Measurements from ENCODE around the gene E4F1.
"Not testable (repeated sequence)": the region's sequence is repeated elsewhere in the genome, so short reads cannot be mapped to it uniquely, and the experiment has no call there.

The E4F1 gene

GRCh38 chr16:2231016-2231931 lies 7.9 kb downstream of the E4F1 start:
- no peak for DNase-seq

DNA sequence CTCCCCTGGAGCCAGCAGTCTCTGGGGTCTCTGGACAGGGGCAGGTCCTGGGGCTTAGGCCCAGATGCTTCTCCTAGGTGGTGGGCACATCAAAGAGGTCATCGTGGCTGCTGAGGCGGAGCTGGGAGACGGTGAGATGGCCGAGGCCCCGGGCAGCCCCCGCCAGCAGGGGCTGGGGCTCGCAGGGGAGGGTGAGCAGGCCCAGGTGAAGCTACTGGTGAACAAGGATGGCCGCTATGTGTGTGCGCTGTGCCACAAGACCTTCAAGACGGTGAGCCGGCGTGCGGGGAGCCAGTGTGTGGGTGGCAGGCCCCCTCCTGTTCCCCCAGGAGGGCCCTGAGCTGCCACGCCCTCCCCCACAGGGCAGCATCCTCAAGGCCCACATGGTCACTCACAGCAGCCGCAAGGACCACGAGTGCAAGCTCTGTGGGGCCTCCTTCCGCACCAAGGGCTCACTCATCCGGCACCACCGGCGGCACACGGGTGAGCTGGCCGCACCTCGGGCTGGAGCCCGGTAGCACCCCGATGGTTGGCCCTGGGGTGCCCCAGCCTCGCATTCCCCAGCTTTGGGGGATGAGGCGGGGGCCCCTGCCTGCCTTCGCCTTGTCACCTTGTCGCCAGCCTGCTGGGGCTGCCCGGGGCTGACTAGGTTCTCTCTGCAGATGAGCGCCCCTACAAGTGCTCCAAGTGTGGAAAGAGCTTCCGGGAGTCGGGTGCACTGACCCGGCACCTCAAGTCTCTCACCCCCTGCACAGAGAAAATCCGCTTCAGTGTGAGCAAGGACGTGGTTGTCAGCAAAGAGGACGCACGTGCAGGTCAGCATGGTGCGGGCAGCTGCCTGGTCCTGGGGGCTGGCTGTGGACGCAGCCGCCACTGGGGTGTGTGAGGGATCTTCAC lies 9.0 kb downstream of the E4F1 start:
- no peak for DNase-seq

DNA sequence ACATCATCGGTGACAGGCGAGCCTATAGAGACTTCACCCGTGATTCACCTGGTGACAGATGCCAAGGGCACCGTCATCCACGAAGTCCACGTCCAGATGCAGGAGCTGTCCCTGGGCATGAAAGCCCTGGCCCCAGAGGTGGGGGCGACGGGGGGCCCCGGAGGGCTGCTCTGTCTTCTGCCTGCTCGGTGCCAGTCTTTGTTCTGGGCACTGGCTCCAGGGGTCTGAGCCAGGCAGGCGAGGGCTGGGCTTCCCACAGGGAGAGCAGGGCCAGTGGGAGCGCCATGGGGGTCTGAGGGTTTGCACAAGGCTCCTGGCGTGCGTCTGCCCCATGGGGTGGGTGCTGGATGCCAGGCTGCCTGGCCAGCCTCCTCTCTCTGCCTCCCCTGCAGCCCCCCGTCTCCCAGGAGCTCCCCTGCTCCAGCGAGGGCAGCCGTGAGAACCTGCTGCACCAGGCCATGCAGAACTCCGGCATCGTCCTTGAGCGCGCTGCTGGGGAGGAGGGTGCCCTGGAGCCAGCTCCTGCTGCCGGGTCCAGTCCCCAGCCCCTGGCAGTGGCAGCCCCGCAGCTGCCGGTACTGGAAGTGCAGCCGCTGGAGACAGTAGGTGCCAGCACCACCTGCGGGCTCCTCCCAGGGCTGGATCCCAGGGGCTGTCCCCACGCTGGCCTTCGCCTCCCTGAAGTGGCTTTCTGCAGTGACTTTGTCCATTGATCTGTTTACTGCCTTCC lies 9.8 kb downstream of the E4F1 start:
- no peak for DNase-seq

- no peak for DNase-seq
Observed at GRCh38 chr16:2233872-2234812, 10.8 kb downstream of the E4F1 start.

- DNase-seq = no peak
Observed at GRCh38 chr16:2234813-2235170, 11.4 kb downstream of the E4F1 start.

GRCh38 chr16:2235234-2235651 lies 11.9 kb downstream of the E4F1 start:
- DNase-seq = no peak

- no peak for DNase-seq
Observed at GRCh38 chr16:2235695-2236336, 12.4 kb downstream of the E4F1 start.

GRCh38 chr16:2236337-2237101 lies 13.1 kb downstream of the E4F1 start, which contains the start of gene DNASE1L2:
Gene DNASE1L2, plus strand, starts transcription at chr16:2236444. Its CDS starts 373 bp downstream, at chr16:2236817.
- peak; percentile 51 for DNase-seq

- no peak for DNase-seq
Observed at GRCh38 chr16:2237102-2237482, 13.7 kb downstream of the E4F1 start.

DNA sequence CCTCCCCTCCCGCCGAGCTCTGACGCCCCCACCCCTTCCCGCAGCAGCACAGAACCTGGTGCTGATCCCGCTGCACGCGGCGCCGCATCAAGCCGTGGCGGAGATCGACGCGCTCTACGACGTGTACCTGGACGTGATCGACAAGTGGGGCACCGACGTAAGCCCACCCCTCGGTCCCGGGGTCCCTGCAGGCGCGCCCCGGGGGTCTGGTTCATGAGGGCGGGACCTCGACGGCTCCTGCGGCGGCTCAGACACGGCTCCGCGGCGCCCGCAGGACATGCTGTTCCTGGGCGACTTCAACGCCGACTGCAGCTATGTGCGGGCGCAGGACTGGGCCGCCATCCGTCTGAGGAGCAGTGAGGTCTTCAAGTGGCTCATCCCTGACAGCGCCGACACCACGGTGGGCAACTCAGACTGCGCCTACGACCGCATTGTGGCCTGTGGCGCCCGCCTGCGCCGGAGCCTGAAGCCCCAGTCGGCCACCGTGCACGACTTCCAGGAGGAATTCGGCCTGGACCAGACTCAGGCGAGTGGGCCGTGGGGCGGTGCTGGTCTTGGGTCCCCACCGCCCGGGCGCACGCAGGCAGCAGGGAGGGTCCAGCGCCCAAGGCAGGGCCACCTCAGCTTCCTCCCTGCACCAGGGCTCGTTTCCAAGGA lies 14.2 kb downstream of the E4F1 start:
- DNase-seq = peak; percentile 42

DNA sequence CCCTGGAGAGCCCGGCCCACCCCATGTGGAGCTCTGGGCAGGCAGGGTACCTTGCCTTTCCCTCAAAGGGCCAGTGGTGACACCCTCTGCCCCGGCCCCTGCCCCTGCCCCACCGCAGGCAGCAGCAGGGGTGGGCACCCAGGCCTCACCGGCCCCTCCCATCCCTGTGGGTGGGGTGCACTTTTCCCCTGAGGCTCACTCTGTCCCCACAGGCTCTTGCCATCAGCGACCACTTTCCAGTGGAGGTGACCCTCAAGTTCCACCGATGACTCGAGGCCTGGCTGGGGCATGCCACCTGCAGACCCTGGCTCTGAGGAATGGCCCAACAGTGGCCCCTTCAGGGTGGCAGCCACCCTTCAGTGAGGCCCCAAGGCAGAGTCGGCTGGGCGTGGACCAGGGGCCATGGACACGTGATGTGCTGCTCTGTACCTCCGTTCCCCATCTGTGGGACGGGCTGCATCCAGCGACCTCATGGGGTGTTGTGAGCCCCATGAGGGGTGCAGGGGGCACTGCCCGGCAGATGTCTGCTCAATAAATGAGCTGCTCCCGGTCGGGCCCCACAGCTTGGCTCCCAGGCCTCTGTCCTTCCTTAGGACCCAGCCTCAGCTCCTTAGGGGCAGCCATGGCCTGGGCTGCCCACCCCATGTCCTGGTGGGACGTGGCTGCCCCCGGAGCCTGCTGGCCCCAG lies 14.9 kb downstream of the E4F1 start:
- peak; percentile 25 for DNase-seq

DNA sequence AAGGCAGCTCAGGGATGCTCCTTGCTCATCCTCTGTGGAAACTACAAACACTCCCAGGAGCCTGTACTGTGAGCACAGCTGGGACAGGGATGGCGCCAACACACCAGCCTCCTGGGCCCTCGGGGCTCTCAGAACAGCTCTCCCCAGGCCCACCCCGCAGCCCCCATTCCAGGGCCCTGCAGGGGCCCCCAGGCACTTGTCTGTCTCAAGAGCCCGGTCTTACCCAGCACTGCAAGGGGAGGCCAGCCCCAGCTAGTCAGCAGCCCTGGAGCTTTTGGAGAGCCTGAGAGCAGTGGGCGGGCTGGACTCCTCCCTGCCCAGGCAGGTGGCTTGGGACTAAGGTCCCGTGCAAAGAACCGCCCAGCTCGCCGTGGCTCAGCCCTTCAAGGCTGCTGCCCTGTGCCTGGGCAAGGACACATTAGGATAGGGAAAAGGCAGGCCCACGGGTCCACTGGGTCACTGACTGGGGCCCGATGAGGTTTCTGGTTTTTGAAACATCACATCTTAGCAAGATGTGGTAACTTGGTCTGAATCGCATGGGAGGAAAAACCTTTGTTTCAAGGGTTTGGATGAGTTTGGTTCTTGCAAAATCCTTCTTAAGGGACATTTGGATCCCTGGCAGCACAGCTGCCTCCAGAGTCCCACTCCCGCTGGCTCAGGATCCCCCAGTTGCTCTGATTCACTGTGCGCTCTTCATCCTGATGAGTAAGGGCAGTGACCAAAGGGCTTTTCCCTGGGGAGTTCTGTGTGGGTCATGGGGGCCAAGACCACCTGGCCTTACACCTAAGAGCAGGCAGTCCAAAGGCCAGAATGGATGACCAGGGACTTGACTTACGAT lies 15.7 kb downstream of the E4F1 start:
- no peak for DNase-seq

DNA sequence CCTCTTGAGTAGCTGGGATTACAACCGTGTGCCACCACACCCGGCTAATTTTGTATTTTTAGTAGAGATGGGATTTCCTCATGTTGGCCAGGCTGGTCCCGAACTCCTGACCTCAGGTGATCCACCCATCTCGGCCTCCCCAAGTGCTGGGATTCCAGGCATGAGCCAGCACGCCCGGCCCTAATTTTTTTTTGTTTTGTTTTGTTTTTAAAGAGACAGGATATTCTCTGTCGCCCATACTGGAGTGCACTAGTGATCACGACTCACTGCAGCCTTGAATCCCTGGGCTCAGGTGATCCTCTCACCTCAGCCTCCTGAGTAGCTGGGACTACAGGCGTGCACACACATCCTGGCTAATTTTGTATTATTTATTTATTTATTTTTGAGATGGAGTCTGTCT lies 16.9 kb downstream of the E4F1 start:
- not testable (repeated sequence) for DNase-seq

GRCh38 chr16:2242598-2242997 lies 19.2 kb downstream of the E4F1 start:
- DNase-seq = no peak

GRCh38 chr16:2243031-2243528 lies 19.7 kb downstream of the E4F1 start:
- peak; percentile 31 for DNase-seq

DNA sequence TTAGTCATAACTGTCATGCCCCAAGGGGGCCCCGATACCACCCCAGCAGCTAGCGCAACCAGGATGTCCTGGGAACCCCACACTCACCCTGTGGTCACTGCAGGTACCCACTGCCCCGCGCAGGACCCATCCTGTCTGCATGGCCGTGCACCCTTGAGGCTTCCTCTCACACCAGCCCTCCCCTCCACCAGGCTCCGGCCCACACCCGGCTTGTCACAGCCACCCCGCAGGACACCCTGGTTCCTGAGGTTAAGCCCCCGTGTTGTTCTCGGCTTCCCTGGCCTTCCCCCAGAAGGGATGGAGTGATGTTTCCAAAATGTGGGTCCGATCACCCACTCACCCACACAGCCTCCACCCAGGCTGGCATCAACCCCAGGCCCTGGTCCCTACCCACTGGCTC lies 20.4 kb downstream of the E4F1 start:
- no peak for DNase-seq

DNA sequence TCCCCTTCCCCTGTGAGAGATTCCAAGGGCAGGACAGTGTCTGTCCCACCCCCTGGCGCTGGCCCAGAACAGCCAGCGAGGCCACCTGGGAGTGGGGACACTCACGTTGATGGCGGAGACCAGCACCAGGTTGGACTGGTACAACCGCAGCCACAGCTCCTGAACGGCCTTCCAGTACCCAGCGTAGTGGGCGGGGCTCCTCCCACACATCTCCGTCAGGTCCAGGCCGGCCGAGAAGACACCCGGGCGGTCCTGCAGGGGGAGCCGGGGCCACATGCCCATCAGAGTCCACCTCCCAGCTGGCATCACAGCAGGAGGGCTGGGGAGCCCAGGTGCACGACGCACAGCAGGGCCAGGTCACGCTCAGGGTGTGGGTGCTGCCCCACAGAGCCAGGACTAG lies 20.9 kb downstream of the E4F1 start:
- no peak for DNase-seq
